Endothelial cell of umbilical vein (primary cell): ENCODE data around the gene UTS2R. TPM values are rescaled to one million over a fixed set of nuclear protein-coding genes. Genes with fewer than 3 reads are reported as not detected.

Experiments used
- BruUV-seq: library from RNA; stranded (reverse); fragments of 400-500 nt; replicated peaks from 2 replicates; lab custom pipeline; 2021; lab: Mats Ljungman, UMichigan
- CTCF ChIA-PET: fragments of 300-600, 350-600 bp; sonication (Branson Sonifier 250); formaldehyde crosslinking; loops from one replicate; lab custom pipeline; 2021; ENCODE audit warnings: antibody characterized with exemption, inconsistent platforms; lab: Charles Lee
- POLR2A ChIA-PET: fragments of 300-600, 350-600 bp; sonication (Branson Sonifier 250); formaldehyde crosslinking; loops from one replicate; lab custom pipeline; 2021; ENCODE audit warnings: antibody characterized with exemption, inconsistent platforms; lab: Charles Lee
- DNase-seq: peaks from one replicate; pipeline ENCODE4 v3.0.0-alpha.2; 2011; ENCODE audit warnings: low read depth, low spot score
- FAIRE-seq: peaks from 2 replicates; lab custom pipeline; 2011; peaks lifted over from hg19 to GRCh38; lab: Jason Lieb, UNC
- H2AFZ ChIP-seq: 2 replicates; pipeline ENCODE4 v1.6.0; 2012; ENCODE audit warnings: low read depth, low read length, control low read depth, inconsistent platforms
- H3K27ac ChIP-seq: 2 replicates; pipeline ENCODE4 v1.5.1; 2011; ENCODE audit warnings: low read depth, mild to moderate bottlenecking, control low read depth, low read length, moderate library complexity; ENCODE audit not compliant: insufficient read depth
- H3K27me3 ChIP-seq, 2 experiments: 2 replicates each; pipeline versions ENCODE4 v1.6.0 to v1.6.1; 2011; ENCODE audit warnings: low read length in 2 of 2, mixed read lengths in 1 of 2; ENCODE audit not compliant: control insufficient read depth in 2 of 2, insufficient read depth in 2 of 2
- H3K36me3 ChIP-seq, 2 experiments: 2 replicates in 1 of 2; 3 replicates in 1 of 2; pipeline ENCODE4 v1.5.1; 2011; ENCODE audit warnings: low read length in 2 of 2, mild to moderate bottlenecking in 1 of 2, moderate library complexity in 1 of 2; ENCODE audit not compliant: control insufficient read depth in 2 of 2, insufficient read depth in 2 of 2; ENCODE audit errors: extremely low read depth in 1 of 2
- H3K4me1 ChIP-seq: 3 replicates; pipeline ENCODE4 v1.5.1; 2011; ENCODE audit warnings: mild to moderate bottlenecking, low read length; ENCODE audit not compliant: control insufficient read depth, insufficient read depth; ENCODE audit errors: extremely low read depth
- H3K4me2 ChIP-seq: 2 replicates; pipeline ENCODE4 v1.6.1; 2011; ENCODE audit warnings: low read length, control low read depth, mixed read lengths; ENCODE audit not compliant: insufficient read depth
- H3K4me3 ChIP-seq, 3 experiments: fragments of 200-600 bp in 1 of 3; sonication (generic), shearing (Covaris generic) in 1 of 3; replicated peaks in 1 of 3; 2 replicates each; pipeline ENCODE4 v1.5.1; 2011 to 2016; ENCODE audit warnings: control low read depth in 3 of 3, low read length in 3 of 3, mild to moderate bottlenecking in 2 of 3, inconsistent platforms in 1 of 3, low read depth in 1 of 3, moderate library complexity in 1 of 3; ENCODE audit not compliant: insufficient read depth in 1 of 3
- H3K79me2 ChIP-seq: 2 replicates; pipeline ENCODE4 v1.6.0; 2012; ENCODE audit warnings: low read length, inconsistent platforms; ENCODE audit not compliant: control insufficient read depth, insufficient read depth
- H3K9ac ChIP-seq: replicated peaks from 2 replicates; pipeline ENCODE3; 2011; ENCODE audit warnings: low read length, control low read depth; ENCODE audit not compliant: insufficient read depth; ENCODE audit errors: extremely low read depth
- H3K9me1 ChIP-seq: replicated peaks from 3 replicates; pipeline ENCODE4 v1.6.0; 2011; ENCODE audit warnings: mild to moderate bottlenecking, low read length; ENCODE audit not compliant: control insufficient read depth, insufficient read depth; ENCODE audit errors: extremely low read depth
- H3K9me3 ChIP-seq: replicated peaks from 2 replicates; pipeline ENCODE4 v1.5.1; 2012; ENCODE audit warnings: low read length, inconsistent platforms; ENCODE audit not compliant: control insufficient read depth, insufficient read depth
- H4K20me1 ChIP-seq: replicated peaks from 2 replicates; pipeline ENCODE3; 2011; ENCODE audit warnings: mild to moderate bottlenecking, low read length; ENCODE audit not compliant: control insufficient read depth, insufficient read depth; ENCODE audit errors: extremely low read depth
- CTCF ChIP-seq, 2 donors: IDR thresholded peaks; 1 replicate in 1 of 2; 2 replicates in 1 of 2; pipeline ENCODE4 v1.5.1; 2011; ENCODE audit warnings: low read length in 2 of 2, mild to moderate bottlenecking in 2 of 2, moderate library complexity in 2 of 2, control low read depth in 1 of 2, inconsistent platforms in 1 of 2, low read depth in 1 of 2; ENCODE audit not compliant: insufficient read depth in 1 of 2; ENCODE audit errors: extremely low read depth in 1 of 2
- EZH2 ChIP-seq: IDR thresholded peaks from 2 replicates; pipeline ENCODE4 v1.6.1; 2012; ENCODE audit warnings: borderline replicate concordance, low read depth, mild to moderate bottlenecking, moderate library complexity, low read length, inconsistent platforms; ENCODE audit not compliant: severe bottlenecking
- FOS ChIP-seq: IDR thresholded peaks from 2 replicates; pipeline ENCODE4 v1.6.1; 2011; ENCODE audit warnings: mild to moderate bottlenecking, low read length, moderate library complexity, borderline replicate concordance; ENCODE audit not compliant: insufficient read depth
- GATA2 ChIP-seq: IDR thresholded peaks from 2 replicates; pipeline ENCODE4 v1.7.0; 2011; ENCODE audit warnings: low read depth, mild to moderate bottlenecking, moderate library complexity, mixed read lengths, low read length; ENCODE audit not compliant: insufficient read length, insufficient read depth
- JUN ChIP-seq: IDR thresholded peaks from 2 replicates; pipeline ENCODE4 v1.6.1; 2011; ENCODE audit warnings: borderline replicate concordance, low read depth; ENCODE audit not compliant: insufficient read length, insufficient read depth
- MAX ChIP-seq: IDR thresholded peaks from 2 replicates; pipeline ENCODE4 v1.6.1; 2011; ENCODE audit not compliant: insufficient read depth, insufficient read length
- MYC ChIP-seq: IDR thresholded peaks from one replicate; pipeline ENCODE4 v1.6.1; 2011; ENCODE audit warnings: mild to moderate bottlenecking, low read depth, low read length
- POLR2A ChIP-seq: IDR thresholded peaks from 2 replicates; pipeline ENCODE4 v1.6.1; 2012; ENCODE audit warnings: low read depth, mild to moderate bottlenecking, control low read depth, low read length
- POLR2AphosphoS5 ChIP-seq: IDR thresholded peaks from 2 replicates; pipeline ENCODE4 v1.6.1; 2012; ENCODE audit warnings: low read depth, mild to moderate bottlenecking, control low read depth, low read length, moderate library complexity; ENCODE audit not compliant: insufficient read depth
- dilution Hi-C: fragments of 300-500 bp; cut with MboI; formaldehyde crosslinking; loops from one replicate; pipeline ENCODE4 v1.15.0; 2019; ENCODE audit warnings: low sequenced_read_pairs; ENCODE audit not compliant: extremely low pct_ligation_motif_present
- intact Hi-C: fragments of 100-400 bp; cut with micrococcal nuclease; formaldehyde crosslinking; loops from one replicate; pipeline ENCODE4 v1.10.0; 2022
- polyA plus RNA-seq, 4 experiments: library from polyadenylated mRNA; depleted of rRNA in 3 of 4; stranded (reverse) in 3 of 4; unstranded in 1 of 4; fragments of >200 nt; gene quantifications; 2 replicates each; pipeline versions ENCODE4 v1.2.1 to v1.2.3, GENCODE V29; 2011 to 2012; ENCODE audit warnings: missing spikeins in 1 of 4
- total RNA-seq: library from RNA; stranded (reverse); gene quantifications from 2 replicates; pipeline ENCODE4 v1.2.3, GENCODE V29; 2021

The UTS2R gene
- total and polyA plus RNA-seq, 2 donors (not counting 3 experiments of a cell fraction or from before 2014, with no cell fraction given): not detected

- Histone ChIP-seq H3K9ac (no peak overlapping the region), H4K20me1 (no peaks in the 10 kb centered on the region), H3K27ac (no peak overlapping the region), H3K36me3 (no peaks in the 10 kb centered on the region), H3K4me1 (no peaks in the 10 kb centered on the region), H3K27me3 (no peaks in the 10 kb centered on the region), H3K4me2 (no peak overlapping the region), H3K9me3 (no peaks in the 10 kb centered on the region), H3K9me1 (no peaks in the 10 kb centered on the region), H3K79me2 (no peaks in the 10 kb centered on the region), H3K4me3 (no peak overlapping the region), H2AFZ (no peak overlapping the region)
- intact Hi-C loops: no loop called here
- ChIA-PET POLR2A (no interaction called here), CTCF (no interaction called here)
- FAIRE-seq: no peak
- dilution Hi-C loops: no loop called here
- DNase-seq: no peak
- BruUV-seq: no TSS peak
- TF ChIP-seq MYC: no peak
- TF ChIP-seq POLR2A: no peak
Measured at GRCh38 chr17:82390015-82390859, 18.7 kb downstream of the UTS2R start.

GRCh38 chr17:82390860-82391435, 19.4 kb downstream of the UTS2R start:
- ChIA-PET CTCF (no interaction called here), POLR2A (no interaction called here)
- FAIRE-seq: no peak
- Histone ChIP-seq H3K27ac (no peak overlapping the region), H3K4me2 (no peak overlapping the region), H3K79me2 (no peaks in the 10 kb centered on the region), H2AFZ (no peak overlapping the region), H3K4me1 (no peaks in the 10 kb centered on the region), H3K9me1 (no peaks in the 10 kb centered on the region), H4K20me1 (no peaks in the 10 kb centered on the region), H3K27me3 (no peaks in the 10 kb centered on the region), H3K36me3 (no peaks in the 10 kb centered on the region), H3K9me3 (no peaks in the 10 kb centered on the region), H3K4me3 (no peak overlapping the region), H3K9ac (no peak overlapping the region)
- intact Hi-C loops (no loop called here), dilution Hi-C loops (no loop called here)
- no TSS peak for BruUV-seq
- DNase-seq: no peak
- TF ChIP-seq JUN: no peak
- no peak for TF ChIP-seq MYC
- no peak for TF ChIP-seq EZH2
- no peak for TF ChIP-seq CTCF (IDR thresholded peaks at IDR 0.05; ENCODE audit: extremely low read depth in 1 of 2, insufficient read depth in 1 of 2, low read depth in 1 of 2, low read length in 2 of 2)
- no peak for TF ChIP-seq POLR2AphosphoS5
- no peak for TF ChIP-seq FOS
- TF ChIP-seq MAX: no peak
- no peak for TF ChIP-seq POLR2A
- TF ChIP-seq GATA2: no peak
